HepG2 (cell line): Measurements from ENCODE around the gene MARS1. TPM values are rescaled to one million over a fixed set of nuclear protein-coding genes. Genes with fewer than 3 reads are reported as not detected.

Experiments
- ARID5B ChIP-seq: IDR thresholded peaks from 2 replicates; pipeline ENCODE4 v1.4.0; 2020; ENCODE audit warnings: mild to moderate bottlenecking, missing genetic modification reagents
- BCLAF1 ChIP-seq: fragments of 450-650 bp; IDR thresholded peaks from 2 replicates; pipeline ENCODE4 v1.6.1; 2017; ENCODE audit warnings: mild to moderate bottlenecking
- GATAD1 ChIP-seq: IDR thresholded peaks from 2 replicates; pipeline ENCODE4 v1.6.1; 2016; ENCODE audit warnings: missing genetic modification reagents, missing compliant biosample characterization
- HMGXB3 ChIP-seq: sonication (generic); formaldehyde crosslinking; IDR thresholded peaks from 2 replicates; pipeline ENCODE4 v1.4.0; 2020; ENCODE audit warnings: missing genetic modification reagents, borderline replicate concordance
- PHF20 ChIP-seq: sonication (generic); formaldehyde crosslinking; IDR thresholded peaks from 2 replicates; pipeline ENCODE4 v1.5.0; 2020; ENCODE audit warnings: mild to moderate bottlenecking, missing genetic modification reagents
- SAFB2 ChIP-seq: sonication (generic); formaldehyde crosslinking; IDR thresholded peaks from 2 replicates; pipeline ENCODE4 v1.5.1; 2020; ENCODE audit warnings: missing genetic modification reagents, low read depth, mild to moderate bottlenecking, borderline replicate concordance
- ZBTB4 ChIP-seq: sonication (generic); formaldehyde crosslinking; IDR thresholded peaks from 2 replicates; pipeline ENCODE4 v1.4.0; 2020; ENCODE audit warnings: missing genetic modification reagents, mild to moderate bottlenecking, borderline replicate concordance
- ZNF24 ChIP-seq: fragments of 450-650 bp; IDR thresholded peaks from 2 replicates; pipeline ENCODE4 v1.6.1; 2017; ENCODE audit warnings: antibody characterized with exemption, mild to moderate bottlenecking
- ZNF329 ChIP-seq: sonication (generic); formaldehyde crosslinking; IDR thresholded peaks from 2 replicates; pipeline ENCODE4 v1.9.0; 2021; ENCODE audit warnings: low read depth, mild to moderate bottlenecking, missing genetic modification reagents
- ZNF597 ChIP-seq: sonication (generic); formaldehyde crosslinking; IDR thresholded peaks from 2 replicates; pipeline ENCODE4 v1.5.0; 2020; ENCODE audit warnings: missing genetic modification reagents
- polyA plus RNA-seq, 8 experiments: library from polyadenylated mRNA; depleted of rRNA in 3 of 8; stranded (reverse) in 7 of 8; unstranded in 1 of 8; fragments of >200 nt; fragmentation: Illumina TruSeq in 4 of 8; extraction: Trizol in 4 of 8; gene quantifications; 2 replicates each; pipeline versions ENCODE4 v1.2.1 to v1.2.3, GENCODE V29; 2011 to 2016; ENCODE audit warnings: low read depth in 4 of 8, missing spikeins in 1 of 8, mixed read lengths in 1 of 8; ENCODE audit not compliant: insufficient read depth in 1 of 8
- total RNA-seq, 5 experiments: library from RNA; depleted of rRNA; stranded (reverse); fragments of >200 nt; fragmentation: Illumina TruSeq; extraction: Trizol; gene quantifications; 2 replicates each; pipeline ENCODE4 v1.2.3, GENCODE V29; 2016; ENCODE audit warnings: low read depth in 1 of 5

MARS1 gene
- total and polyA plus RNA-seq, 2 of the 13 experiments (the other 11 are each of a cell fraction or from before 2014, with no cell fraction given): 115 to 181 TPM

GRCh38 chr12:57459055-57459749 is 28.7 kb upstream of the MARS1 start (continued):
- TF ChIP-seq ZNF597 (CRISPR knock-in tag): no peak
- 0 out of 2 replicates have a peak, but pooled peaks have one; percentile 20 for TF ChIP-seq PHF20 (CRISPR knock-in tag)
- 0 out of 2 replicates have a peak, but pooled peaks have one; percentile 58 for TF ChIP-seq ZBTB4 (CRISPR knock-in tag)
- no peak for TF ChIP-seq GATAD1 (CRISPR knock-in tag)
- 0 out of 2 replicates have a peak, but pooled peaks have one; percentile 15 for TF ChIP-seq HMGXB3 (CRISPR knock-in tag)
- no peak for TF ChIP-seq ZNF24
- TF ChIP-seq SAFB2: no peak
- TF ChIP-seq BCLAF1: no peak
- no peak for TF ChIP-seq ARID5B (CRISPR knock-in tag)
- TF ChIP-seq ZNF329 (CRISPR knock-in tag): no peak
